Hepatocyte (in vitro differentiated cells): Measurements from ENCODE around the gene PRELID3B. TPM values are rescaled to one million over a fixed set of nuclear protein-coding genes. Genes with fewer than 3 reads are reported as not detected.

Experiments used
- DNase-seq: peaks from one replicate; pipeline ENCODE4 v3.0.0-alpha.2; 2016; ENCODE audit warnings: low spot score
- H2AFZ ChIP-seq: fragments of 200-600 bp; sonication (generic); 2 replicates; pipeline ENCODE4 v1.6.0; 2016; ENCODE audit warnings: antibody characterized with exemption, mild to moderate bottlenecking
- H3K27ac ChIP-seq: fragments of 200-600 bp; sonication (generic); 2 replicates; pipeline ENCODE4 v1.5.1; 2016; ENCODE audit warnings: mild to moderate bottlenecking
- H3K27me3 ChIP-seq: fragments of 200-600 bp; sonication (generic); 2 replicates; pipeline ENCODE4 v1.6.1; 2016
- H3K36me3 ChIP-seq: fragments of 200-600 bp; sonication (generic); replicated peaks from 2 replicates; pipeline ENCODE4 v1.5.1; 2016; ENCODE audit warnings: low read depth; ENCODE audit not compliant: insufficient read depth
- H3K4me1 ChIP-seq: fragments of 200-600 bp; sonication (generic); 2 replicates; pipeline ENCODE4 v1.5.1; 2016; ENCODE audit warnings: mild to moderate bottlenecking, moderate library complexity; ENCODE audit not compliant: insufficient read depth
- H3K4me2 ChIP-seq: fragments of 200-600 bp; sonication (generic); 2 replicates; pipeline ENCODE4 v1.6.0; 2016
- H3K4me3 ChIP-seq: fragments of 200-600 bp; sonication (generic); 2 replicates; pipeline ENCODE4 v1.5.1; 2016; ENCODE audit warnings: mild to moderate bottlenecking
- H3K79me2 ChIP-seq: fragments of 200-600 bp; sonication (generic); 2 replicates; pipeline ENCODE4 v1.6.0; 2017; ENCODE audit warnings: mild to moderate bottlenecking
- H3K9me2 ChIP-seq: fragments of 200-600 bp; sonication (generic); replicated peaks from 2 replicates; pipeline ENCODE4 v1.6.0; 2017; ENCODE audit warnings: mild to moderate bottlenecking; ENCODE audit not compliant: insufficient read depth
- H3K9me3 ChIP-seq: fragments of 200-600 bp; sonication (generic); 2 replicates; pipeline ENCODE4 v1.5.1; 2016; ENCODE audit warnings: low read depth, mild to moderate bottlenecking
- H4K20me1 ChIP-seq: fragments of 200-600 bp; sonication (generic); 2 replicates; pipeline ENCODE4 v1.6.0; 2016; ENCODE audit warnings: mild to moderate bottlenecking; ENCODE audit not compliant: insufficient read depth, poor library complexity, severe bottlenecking
- EZH2 ChIP-seq: fragments of 200-600 bp; sonication (generic); IDR thresholded peaks from 2 replicates; pipeline ENCODE4 v1.6.1; 2016; ENCODE audit warnings: antibody characterized with exemption, mild to moderate bottlenecking, borderline replicate concordance
- EZH2phosphoT487 ChIP-seq: fragments of 200-600 bp; sonication (generic); IDR thresholded peaks from one replicate; pipeline ENCODE4 v1.6.1; 2018; ENCODE audit warnings: antibody characterized with exemption, mild to moderate bottlenecking, low read depth, moderate library complexity; ENCODE audit not compliant: unreplicated experiment, severe bottlenecking
- WGBS: methylation state at CpG from one replicate; pipeline ENCODE4 v1.1.6; 2016; ENCODE audit warnings: low lambda C conversion rate; ENCODE audit errors: missing lambda C conversion rate; 5-methylcytosine and 5-hydroxymethylcytosine counted together
- polyA plus RNA-seq: library from polyadenylated mRNA; unstranded; fragments of >200 nt; fragmentation: Nextera tagmentation; extraction: Ambion mirVana; gene quantifications from 2 replicates; pipeline ENCODE4 v1.2.1, GENCODE V29; 2016
- total RNA-seq: library from RNA; depleted of rRNA; stranded (reverse); fragments of >200 nt; gene quantifications from 2 replicates; pipeline ENCODE4 v1.2.3, GENCODE V29; 2014
- TF ChIP-seq, protein P1 (sequence below): fragments of 200-600 bp; sonication (generic); IDR thresholded peaks from 2 replicates; pipeline ENCODE4 v1.5.1; 2016; ENCODE audit warnings: antibody characterized with exemption, mild to moderate bottlenecking; ENCODE audit not compliant: poor library complexity

Gene PRELID3B
- total and polyA plus RNA-seq, 2 experiments from 2014 or later = 38.2 to 75.7 TPM

- Histone ChIP-seq H3K4me1 (peaks cover 18% of the 10 kb centered on the region), H3K4me3 (no peak overlapping the region), H2AFZ (no peak overlapping the region), H3K27me3 (no peaks in the 10 kb centered on the region), H3K4me2 (no peak overlapping the region), H3K36me3 (no peaks in the 10 kb centered on the region), H4K20me1 (no peaks in the 10 kb centered on the region), H3K79me2 (no peaks in the 10 kb centered on the region), H3K9me2 (no peaks in the 10 kb centered on the region), H3K27ac (no peak overlapping the region), H3K9me3 (no peaks in the 10 kb centered on the region)
- DNase-seq = no peak
- TF ChIP-seq EZH2 = no peak
- TF ChIP-seq EZH2phosphoT487 = no peak
- TF ChIP-seq, protein P1, sequence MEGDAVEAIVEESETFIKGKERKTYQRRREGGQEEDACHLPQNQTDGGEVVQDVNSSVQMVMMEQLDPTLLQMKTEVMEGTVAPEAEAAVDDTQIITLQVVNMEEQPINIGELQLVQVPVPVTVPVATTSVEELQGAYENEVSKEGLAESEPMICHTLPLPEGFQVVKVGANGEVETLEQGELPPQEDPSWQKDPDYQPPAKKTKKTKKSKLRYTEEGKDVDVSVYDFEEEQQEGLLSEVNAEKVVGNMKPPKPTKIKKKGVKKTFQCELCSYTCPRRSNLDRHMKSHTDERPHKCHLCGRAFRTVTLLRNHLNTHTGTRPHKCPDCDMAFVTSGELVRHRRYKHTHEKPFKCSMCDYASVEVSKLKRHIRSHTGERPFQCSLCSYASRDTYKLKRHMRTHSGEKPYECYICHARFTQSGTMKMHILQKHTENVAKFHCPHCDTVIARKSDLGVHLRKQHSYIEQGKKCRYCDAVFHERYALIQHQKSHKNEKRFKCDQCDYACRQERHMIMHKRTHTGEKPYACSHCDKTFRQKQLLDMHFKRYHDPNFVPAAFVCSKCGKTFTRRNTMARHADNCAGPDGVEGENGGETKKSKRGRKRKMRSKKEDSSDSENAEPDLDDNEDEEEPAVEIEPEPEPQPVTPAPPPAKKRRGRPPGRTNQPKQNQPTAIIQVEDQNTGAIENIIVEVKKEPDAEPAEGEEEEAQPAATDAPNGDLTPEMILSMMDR = no peak
- 78% methylated on average over 6 of the region's 6 CpGs for WGBS
Measured at GRCh38 chr20:59051666-59052185, 9.1 kb upstream of the PRELID3B start.

- no peak overlapping the region for H3K27ac ChIP-seq
- TF ChIP-seq, protein P1 = no peak
- TF ChIP-seq EZH2 (no peak), EZH2phosphoT487 (no peak)
- peaks cover 18% of the 10 kb centered on the region for H3K4me1 ChIP-seq
- DNase-seq = no peak
- H3K4me3 ChIP-seq = no peak overlapping the region
- H3K27me3 ChIP-seq = no peaks in the 10 kb centered on the region
- H2AFZ ChIP-seq = no peak overlapping the region
- H3K9me3 ChIP-seq = no peaks in the 10 kb centered on the region
- no peak overlapping the region for H3K4me2 ChIP-seq
- no peaks in the 10 kb centered on the region for H4K20me1 ChIP-seq
- H3K9me2 ChIP-seq = no peaks in the 10 kb centered on the region
- no peaks in the 10 kb centered on the region for H3K36me3 ChIP-seq
- 76% methylated on average over 1 of the region's 1 CpG for WGBS
- H3K79me2 ChIP-seq = no peaks in the 10 kb centered on the region
Measured at GRCh38 chr20:59050437-59050836, 7.9 kb upstream of the PRELID3B start.

GRCh38 chr20:59048681-59049030 lies 6.1 kb upstream of the PRELID3B start:
- Histone ChIP-seq H3K9me2 (no peaks in the 10 kb centered on the region), H3K27me3 (no peaks in the 10 kb centered on the region), H3K79me2 (no peaks in the 10 kb centered on the region), H3K4me2 (peak overlapping the region; percentile 64), H3K36me3 (no peaks in the 10 kb centered on the region), H3K4me3 (no peak overlapping the region), H2AFZ (no peak overlapping the region), H3K27ac (peak overlapping the region; percentile 74), H3K9me3 (no peaks in the 10 kb centered on the region), H4K20me1 (no peaks in the 10 kb centered on the region), H3K4me1 (peaks cover 18% of the 10 kb centered on the region)
- no peak for DNase-seq
- TF ChIP-seq EZH2 (no peak), EZH2phosphoT487 (no peak)
- TF ChIP-seq, protein P1 = no peak
- WGBS = 95% methylated on average over 2 of the region's 2 CpGs
